ENCODE measurements around the gene CENPC. TPM values are rescaled to one million over a fixed set of nuclear protein-coding genes. Genes with fewer than 3 reads are reported as not detected.

Gene CENPC
- total RNA-seq (67.0 and 76.5 TPM in 2 replicates), polyA plus RNA-seq (11.7 and 14.2 TPM in 2 replicates), polyA minus RNA-seq (15.0 and 30.8 TPM in 2 replicates)
- total RNA-seq (2013): 65.5 TPM

DNA sequence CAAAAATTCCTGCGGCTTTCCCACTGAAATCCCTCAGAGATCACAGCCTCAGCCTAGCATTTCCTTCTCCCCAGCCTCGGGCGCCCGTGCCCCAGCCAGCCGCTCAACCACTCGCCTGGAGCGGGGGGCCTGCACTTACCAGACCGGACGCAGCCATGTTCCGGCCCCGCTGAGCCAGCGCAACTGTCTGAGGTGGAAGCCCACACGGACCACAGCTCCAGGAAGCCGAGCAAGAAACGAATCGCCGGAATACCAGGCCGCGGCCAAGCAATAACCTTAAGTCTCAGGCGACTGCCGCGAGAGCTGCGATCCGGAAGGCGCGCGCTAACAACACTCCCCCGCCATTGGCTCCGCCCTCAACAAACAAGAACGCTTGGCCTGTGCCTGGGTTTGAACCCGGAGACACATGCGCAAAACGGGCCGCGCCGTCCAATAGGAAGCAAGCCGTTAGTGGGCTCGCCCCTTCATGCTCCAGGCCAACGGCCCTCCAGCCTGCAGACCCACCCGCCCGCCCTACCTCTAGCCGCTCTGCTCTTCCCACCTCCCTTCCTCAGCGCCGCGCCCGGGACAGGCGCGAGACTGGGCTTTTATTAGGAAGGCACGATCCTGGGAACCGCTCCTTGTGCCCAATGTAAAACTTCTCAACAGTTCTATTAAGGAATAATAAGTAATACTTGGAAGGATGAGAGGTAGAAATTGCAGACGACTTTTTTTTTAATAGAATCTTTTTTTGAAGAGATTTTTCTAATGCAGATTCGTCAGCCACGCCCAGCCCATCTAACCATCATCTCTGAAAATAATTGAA is at the start of gene CENPC:
CENPC (minus strand) TSS at position 305 of the 805 bp plus-strand sequence; CDS start at position 157, 148 bp downstream.
- no peaks in the 10 kb centered on the region for H3K27me3 ChIP-seq (replicated peaks in 1 of 4; ENCODE audit: control extremely low read depth in 1 of 4, control insufficient read depth in 3 of 4, insufficient read depth in 4 of 4, low read length in 3 of 4)
- H3K4me1 ChIP-seq (ENCODE audit: control insufficient read depth in 2 of 2, insufficient read depth in 2 of 2, low read length in 2 of 2): peaks cover 17 to 20% of the 10 kb centered on the region in 2 donors
- POLR2A ChIA-PET: interaction anchor here (1.0 to 2.8 kb wide), 2 partner anchors 32 to 155 kb away, joined by 3 to 19 read pairs; partner anchors contain the start of gene UBA6

More for the DNA sequence above, at the start of gene CENPC:
- Histone ChIP-seq H3K36me3 (replicated peaks in 1 of 2; ENCODE audit: control extremely low read depth in 1 of 2, control insufficient read depth in 1 of 2, extremely low read depth in 1 of 2, insufficient read depth in 2 of 2, low read length in 1 of 2) (peaks cover 0 to 20% of the 10 kb centered on the region in 2 experiments), H3K27ac (ENCODE audit: low read length in 2 of 2) (peak within 1 kb of the TSS; percentile 92 to 98), H4K20me1 (ENCODE audit: control insufficient read depth, insufficient read depth, low read length, poor library complexity, severe bottlenecking) (no peaks in the 10 kb centered on the region), H3K4me2 (replicated peaks; ENCODE audit: low read depth, low read length, poor library complexity, severe bottlenecking) (peak within 1 kb of the TSS; percentile 82), H2AFZ (ENCODE audit: insufficient read depth, low read depth, low read length, poor library complexity, severe bottlenecking) (peak within 1 kb of the TSS; percentile 83), H3K9me3 (ENCODE audit: control extremely low read depth in 1 of 3, control insufficient read depth in 2 of 3, insufficient read depth in 1 of 3, low read length in 2 of 3) (no peaks in the 10 kb centered on the region), H3K9ac (ENCODE audit: low read length) (peak within 1 kb of the TSS; percentile 99), H3K79me2 (ENCODE audit: control insufficient read depth, insufficient read depth, low read length) (peaks cover 46% of the 10 kb centered on the region), H3K4me3 (ENCODE audit: control extremely low read depth in 1 of 5, extremely low read depth in 1 of 5, insufficient read depth in 1 of 5, low read depth in 2 of 5, low read length in 4 of 5) (peak within 1 kb of the TSS; percentile 65 to 96 (median 86))
- H3K27ac Mint-ChIP-seq: peak within 1 kb of the TSS; percentile 97
- intact Hi-C loops (cut with micrococcal nuclease): loop anchor here (1.0 to 2.0 kb wide), 5 partner anchors 13 to 805 kb away; partner anchors contain the start of genes STAP1, UBA6 and YTHDC1
- peaks cover 49% of the 10 kb centered on the region for H3K4me1 Mint-ChIP-seq
- CTCF ChIA-PET: interaction anchor here (0.9 to 3.3 kb wide), 8 partner anchors 11 to 365 kb away, joined by 3 to 11 read pairs (median 4); partner anchors contain the start of gene UBA6
- peak; percentile 92 for ATAC-seq (ENCODE audit: low read depth)
- H3K9me3 Mint-ChIP-seq (ENCODE audit: insufficient read depth): no peaks in the 10 kb centered on the region
- no peak for TF ChIP-seq EZH2 (IDR thresholded peaks at IDR 0.05; ENCODE audit: borderline replicate concordance, insufficient read depth, low read depth, low read length, poor library complexity, severe bottlenecking)
- TF ChIP-seq, protein P1, sequence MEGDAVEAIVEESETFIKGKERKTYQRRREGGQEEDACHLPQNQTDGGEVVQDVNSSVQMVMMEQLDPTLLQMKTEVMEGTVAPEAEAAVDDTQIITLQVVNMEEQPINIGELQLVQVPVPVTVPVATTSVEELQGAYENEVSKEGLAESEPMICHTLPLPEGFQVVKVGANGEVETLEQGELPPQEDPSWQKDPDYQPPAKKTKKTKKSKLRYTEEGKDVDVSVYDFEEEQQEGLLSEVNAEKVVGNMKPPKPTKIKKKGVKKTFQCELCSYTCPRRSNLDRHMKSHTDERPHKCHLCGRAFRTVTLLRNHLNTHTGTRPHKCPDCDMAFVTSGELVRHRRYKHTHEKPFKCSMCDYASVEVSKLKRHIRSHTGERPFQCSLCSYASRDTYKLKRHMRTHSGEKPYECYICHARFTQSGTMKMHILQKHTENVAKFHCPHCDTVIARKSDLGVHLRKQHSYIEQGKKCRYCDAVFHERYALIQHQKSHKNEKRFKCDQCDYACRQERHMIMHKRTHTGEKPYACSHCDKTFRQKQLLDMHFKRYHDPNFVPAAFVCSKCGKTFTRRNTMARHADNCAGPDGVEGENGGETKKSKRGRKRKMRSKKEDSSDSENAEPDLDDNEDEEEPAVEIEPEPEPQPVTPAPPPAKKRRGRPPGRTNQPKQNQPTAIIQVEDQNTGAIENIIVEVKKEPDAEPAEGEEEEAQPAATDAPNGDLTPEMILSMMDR (IDR thresholded peaks at IDR 0.05): no peak
- H3K27me3 Mint-ChIP-seq: no peaks in the 10 kb centered on the region
- H3K4me3 Mint-ChIP-seq: peak within 1 kb of the TSS; percentile 97
- peak; percentile 93 for DNase-seq
- WGBS (ENCODE audit: insufficient coverage): under 1% methylated on average over 32 of the region's 53 CpGs

Data from B cell (primary cell).